GM08714 (cell line): ENCODE data around the gene CPE.
"Not testable (repeated sequence)": the region's sequence is repeated elsewhere in the genome, so short reads cannot be mapped to it uniquely, and the experiment has no call there.

ENCODE experiments used
- H3K4me3 ChIP-seq: fragments of 200-500 bp; sonication (Bioruptor generic); 2 replicates; pipeline ENCODE4 v1.5.1; 2014; ENCODE audit warnings: mild to moderate bottlenecking, low read length, inconsistent platforms
- ZNF274 ChIP-seq: IDR thresholded peaks from 2 replicates; pipeline ENCODE4 v1.6.1; 2012; ENCODE audit warnings: mild to moderate bottlenecking, low read depth, low read length

CPE gene

DNA sequence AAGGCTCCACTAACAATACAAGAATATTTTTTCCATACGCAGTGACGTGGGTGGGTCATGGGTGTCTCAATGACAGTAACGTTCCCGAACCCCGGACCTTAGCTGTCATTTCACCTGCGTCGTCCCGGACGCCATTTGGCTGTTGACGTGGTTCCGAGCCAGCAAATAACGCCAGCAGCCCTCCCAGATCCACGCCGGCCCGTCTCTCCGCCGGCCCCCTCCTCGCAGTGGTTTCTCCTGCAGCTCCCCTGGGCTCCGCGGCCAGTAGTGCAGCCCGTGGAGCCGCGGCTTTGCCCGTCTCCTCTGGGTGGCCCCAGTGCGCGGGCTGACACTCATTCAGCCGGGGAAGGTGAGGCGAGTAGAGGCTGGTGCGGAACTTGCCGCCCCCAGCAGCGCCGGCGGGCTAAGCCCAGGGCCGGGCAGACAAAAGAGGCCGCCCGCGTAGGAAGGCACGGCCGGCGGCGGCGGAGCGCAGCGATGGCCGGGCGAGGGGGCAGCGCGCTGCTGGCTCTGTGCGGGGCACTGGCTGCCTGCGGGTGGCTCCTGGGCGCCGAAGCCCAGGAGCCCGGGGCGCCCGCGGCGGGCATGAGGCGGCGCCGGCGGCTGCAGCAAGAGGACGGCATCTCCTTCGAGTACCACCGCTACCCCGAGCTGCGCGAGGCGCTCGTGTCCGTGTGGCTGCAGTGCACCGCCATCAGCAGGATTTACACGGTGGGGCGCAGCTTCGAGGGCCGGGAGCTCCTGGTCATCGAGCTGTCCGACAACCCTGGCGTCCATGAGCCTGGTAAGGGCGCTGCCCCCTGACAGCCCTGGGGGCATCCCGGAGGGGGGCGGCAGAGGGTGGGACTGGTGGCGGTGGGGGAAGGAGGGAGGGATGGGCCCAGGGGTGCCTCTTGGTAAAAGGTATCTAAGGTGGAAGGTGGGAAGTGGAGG lies at the start of gene CPE:
TSS of gene CPE (plus strand) at position 264 of the 933 bp plus-strand sequence. CDS start at position 478, 214 bp downstream.
- no peak for TF ChIP-seq ZNF274

DNA sequence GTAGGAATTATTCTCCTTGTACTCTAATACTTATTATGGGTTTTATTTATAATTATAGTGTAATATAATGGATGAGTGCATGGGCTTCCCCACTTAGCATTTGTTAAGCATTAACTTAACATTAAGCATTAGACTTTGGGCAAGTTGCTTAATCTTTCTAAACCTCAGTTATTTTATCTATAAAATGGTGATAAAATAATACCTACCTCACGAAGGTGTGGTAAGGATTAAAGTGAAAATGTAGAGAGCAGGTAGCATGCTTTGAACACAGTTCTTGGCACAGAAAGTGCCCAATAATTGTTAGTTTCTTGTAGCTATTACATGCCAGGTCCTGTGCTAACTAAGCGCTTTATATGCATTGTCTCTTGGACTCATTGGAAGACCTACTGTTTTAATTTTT lies 48.7 kb upstream of the CPE start:
- no peak overlapping the region; the same call in 1 of the 2 replicates for H3K4me3 ChIP-seq
- TF ChIP-seq ZNF274: no peak

More for the DNA sequence above, at the start of gene CPE:
- H3K4me3 ChIP-seq: peak within 1 kb of the TSS; percentile 17; the same call in 1 of the 2 replicates

GRCh38 chr4:165330666-165331065 lies 48.1 kb upstream of the CPE start:
- H3K4me3 ChIP-seq: no peak overlapping the region
- TF ChIP-seq ZNF274: no peak

- no peak for TF ChIP-seq ZNF274
- no peak overlapping the region; the same call in 1 of the 2 replicates for H3K4me3 ChIP-seq
Observed at GRCh38 chr4:165331359-165331758, 47.4 kb upstream of the CPE start.

DNA sequence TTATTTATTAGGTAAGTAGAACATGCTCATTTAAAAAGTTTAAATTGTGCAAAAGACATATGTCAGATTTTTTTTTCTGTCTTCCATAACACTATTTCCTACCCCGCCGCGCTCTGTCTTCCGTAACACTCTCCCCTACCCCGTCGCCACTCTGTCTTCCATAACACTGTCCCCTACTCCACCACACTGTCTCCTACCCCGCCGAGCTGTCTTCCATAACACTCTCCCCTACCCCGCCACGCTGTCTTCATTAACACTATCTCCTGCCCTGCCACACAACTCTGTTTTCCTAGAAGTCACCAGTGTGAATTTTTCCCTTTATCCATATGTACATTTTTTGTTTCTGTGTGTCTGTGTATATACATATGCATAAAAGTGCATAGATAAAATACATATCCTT lies 47.0 kb upstream of the CPE start:
- TF ChIP-seq ZNF274: no peak
- H3K4me3 ChIP-seq: peak overlapping the region; percentile 24

GRCh38 chr4:165332502-165332901 lies 46.3 kb upstream of the CPE start:
- no peak for TF ChIP-seq ZNF274
- no peak overlapping the region; the same call in 1 of the 2 replicates for H3K4me3 ChIP-seq

GRCh38 chr4:165335163-165335703 lies 43.6 kb upstream of the CPE start:
- no peak for TF ChIP-seq ZNF274
- H3K4me3 ChIP-seq: no peak overlapping the region

DNA sequence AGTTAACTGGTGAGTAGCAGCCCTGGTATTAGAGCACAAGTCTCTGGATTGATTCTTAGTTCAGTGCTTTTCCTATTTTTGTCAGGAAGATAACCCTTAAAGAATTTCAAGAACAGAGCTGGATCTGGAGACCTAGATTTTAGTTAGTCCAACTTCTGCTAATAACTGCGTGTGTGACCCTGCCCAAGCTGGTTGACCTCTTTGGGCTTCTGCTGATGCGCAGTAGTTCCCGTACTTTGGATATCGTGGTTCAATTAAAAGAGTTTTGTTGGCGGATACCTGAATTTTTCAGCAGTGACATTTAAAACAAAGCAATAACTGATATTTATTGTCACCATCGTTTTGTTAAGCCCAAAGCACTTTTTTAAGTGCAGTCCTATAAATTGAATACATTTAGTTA lies 42.1 kb upstream of the CPE start:
- TF ChIP-seq ZNF274: no peak
- H3K4me3 ChIP-seq: no peak overlapping the region

DNA sequence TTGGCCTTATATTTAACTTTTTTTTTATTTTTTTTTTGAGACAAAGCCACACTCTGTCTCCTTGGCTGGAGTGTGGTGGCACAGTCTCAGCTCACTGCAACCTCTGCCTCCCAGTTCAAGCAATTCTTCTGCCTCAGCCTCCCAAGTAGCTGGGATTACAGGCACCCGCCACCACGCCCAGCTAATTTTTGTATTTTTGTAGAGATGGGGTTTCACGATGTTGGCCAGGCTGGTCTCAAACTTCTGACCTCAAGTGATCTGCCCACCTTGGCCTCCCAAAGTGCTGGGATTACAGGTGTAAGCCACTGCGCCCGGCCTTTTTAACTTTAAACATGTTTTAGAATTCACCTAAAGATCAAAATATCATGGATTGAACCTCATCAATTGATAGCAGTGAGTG lies 36.5 kb upstream of the CPE start:
- not testable (repeated sequence) for H3K4me3 ChIP-seq

DNA sequence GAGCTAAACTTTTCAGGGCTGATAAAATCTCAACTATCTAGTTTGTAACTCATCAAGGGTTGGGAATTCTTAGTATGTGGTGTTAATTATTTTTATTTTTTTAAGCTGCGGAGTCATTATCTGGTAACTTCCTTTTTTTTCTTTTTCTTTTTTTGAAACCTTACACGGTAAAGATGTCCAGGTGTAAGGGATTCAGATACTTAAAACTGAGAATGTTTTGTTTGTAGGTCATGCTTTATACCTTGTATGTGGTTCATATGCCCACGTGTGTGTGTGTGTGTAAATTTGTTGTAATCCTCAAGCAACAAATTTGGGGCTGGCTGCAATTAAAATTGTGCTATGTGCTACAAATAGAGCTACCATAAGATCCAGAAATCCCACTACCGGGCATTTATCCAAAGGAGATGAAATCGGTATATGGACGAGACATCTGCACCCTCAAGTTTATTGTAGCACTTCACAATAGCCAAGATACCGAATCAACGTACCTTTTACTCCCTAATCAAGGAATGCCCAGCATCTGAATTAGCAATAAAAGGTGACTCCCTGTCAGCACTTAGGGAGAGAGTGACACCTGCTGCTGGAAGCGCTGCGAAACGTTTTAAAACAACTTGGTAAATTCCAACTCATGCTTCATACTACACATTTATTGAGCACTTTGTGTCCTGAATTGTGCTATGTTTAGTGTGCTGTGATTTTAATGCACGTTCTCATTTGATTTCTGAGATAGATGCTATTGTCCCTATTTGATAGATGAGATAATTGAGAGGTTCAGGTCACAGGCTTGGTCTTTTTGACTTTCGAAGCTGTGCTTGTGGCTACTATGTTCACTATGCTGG lies 35.2 kb upstream of the CPE start:
- H3K4me3 ChIP-seq: no peak overlapping the region
- no peak for TF ChIP-seq ZNF274

DNA sequence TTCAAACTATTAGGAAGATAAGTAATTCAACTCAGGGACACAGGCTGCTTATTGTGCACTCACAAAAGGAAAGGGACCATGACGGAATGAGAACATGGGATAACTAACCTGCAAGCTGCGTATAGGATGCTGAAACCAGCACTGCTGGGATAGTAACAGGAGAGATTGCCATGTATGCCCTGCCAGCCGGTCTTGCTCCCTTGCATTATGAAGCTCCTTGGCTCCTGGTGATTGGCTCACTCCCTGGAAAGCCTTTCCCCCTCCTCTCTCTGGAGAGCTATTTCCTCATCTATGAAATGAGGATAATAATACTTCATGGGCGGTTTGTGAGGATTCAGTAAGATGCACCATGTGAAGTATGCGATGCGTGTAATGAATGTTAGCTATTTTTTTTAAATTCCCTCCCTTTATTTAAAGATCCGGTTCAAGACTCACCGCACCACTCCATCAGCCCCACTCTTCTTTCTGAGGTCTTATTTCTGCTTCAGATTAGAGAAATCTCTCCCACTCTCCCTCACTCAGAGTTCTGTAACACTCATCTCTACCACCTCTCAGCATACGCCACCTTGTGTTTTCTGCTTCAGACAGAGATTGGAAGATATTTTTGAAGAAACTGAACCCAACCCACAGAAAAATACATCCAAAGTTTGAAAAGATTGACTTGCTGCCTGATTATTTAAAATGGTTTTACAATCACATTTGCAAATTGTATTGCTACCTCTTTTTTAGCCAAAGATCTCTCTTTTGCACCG lies 33.0 kb upstream of the CPE start:
- TF ChIP-seq ZNF274: no peak

DNA sequence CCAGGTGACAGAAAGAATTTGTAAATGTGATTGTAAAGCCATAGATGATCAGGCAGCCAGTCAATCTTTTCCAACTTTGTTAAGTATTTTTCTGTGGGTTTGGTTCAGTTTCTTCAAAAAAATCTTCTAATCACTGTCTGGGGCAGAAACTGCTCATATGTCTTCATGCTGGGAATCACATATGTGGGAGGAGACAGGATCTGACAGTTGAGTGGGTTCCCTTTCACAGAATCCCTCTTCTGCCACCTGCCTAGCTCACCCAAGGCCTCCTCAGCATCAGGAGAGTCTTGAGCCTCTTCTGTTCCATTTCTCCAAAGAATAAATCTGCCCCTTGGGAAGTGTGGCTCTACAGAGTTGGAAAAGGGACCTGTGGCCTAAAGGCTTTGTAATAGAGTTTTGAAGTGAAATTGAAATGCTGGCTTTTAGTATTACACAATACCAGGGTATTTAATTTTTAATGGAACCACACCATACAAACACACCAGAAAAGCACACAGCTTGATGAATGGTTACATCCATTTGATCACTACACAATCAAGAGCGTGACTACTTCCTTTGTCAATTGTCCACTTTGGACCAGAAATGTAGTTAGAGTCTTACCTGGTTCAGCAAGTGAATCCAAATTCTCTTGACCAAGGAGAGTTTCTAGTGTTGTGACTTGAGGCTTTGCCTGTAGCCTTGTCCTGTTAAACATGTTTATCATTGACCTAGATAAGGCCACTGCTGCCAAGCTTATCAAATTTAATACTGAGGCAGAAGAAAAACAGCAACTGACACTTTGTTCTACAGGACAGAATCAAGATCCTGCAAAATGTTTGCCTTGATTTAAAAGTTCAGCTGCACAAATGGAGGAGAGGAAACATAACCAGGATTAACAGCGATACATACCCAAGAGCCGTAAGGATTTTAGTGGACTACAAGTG lies 30.9 kb upstream of the CPE start:
- no peak overlapping the region for H3K4me3 ChIP-seq
- no peak for TF ChIP-seq ZNF274

More for the DNA sequence above, 33.0 kb upstream of the CPE start:
- no peak overlapping the region for H3K4me3 ChIP-seq
